Liver (tissue), 3 donors: ENCODE data around the gene SIAH2.

ENCODE experiments used
- RAD21 ChIP-seq, 2 donors: IDR thresholded peaks; 2 replicates each; pipeline ENCODE4 v1.6.1; 2016; ENCODE audit warnings: antibody characterized with exemption in 2 of 2, mild to moderate bottlenecking in 2 of 2
- RXRA ChIP-seq, 2 donors: IDR thresholded peaks; 2 replicates each; pipeline ENCODE4 v1.6.1; 2017 to 2018; ENCODE audit warnings: antibody characterized with exemption in 2 of 2, mild to moderate bottlenecking in 1 of 2
- SP1 ChIP-seq: IDR thresholded peaks from 2 replicates; pipeline ENCODE4 v1.6.1; 2018; ENCODE audit warnings: antibody characterized with exemption, mild to moderate bottlenecking
- TAF1 ChIP-seq: conservative IDR thresholded peaks from 2 replicates; pipeline ENCODE4 v1.6.1; 2016; ENCODE audit warnings: antibody characterized with exemption, mild to moderate bottlenecking
- TF ChIP-seq, protein P1 (sequence below): IDR thresholded peaks from 2 replicates; pipeline ENCODE4 v1.6.1; 2016; ENCODE audit warnings: antibody characterized with exemption
- TF ChIP-seq, protein P2 (sequence below): IDR thresholded peaks from 2 replicates; pipeline ENCODE4 v1.6.1; 2016; ENCODE audit warnings: antibody characterized with exemption, mild to moderate bottlenecking
- TF ChIP-seq, protein P3 (sequence below): fragments of 150-350 bp; IDR thresholded peaks from 2 replicates; pipeline ENCODE4 v1.5.1; 2017; ENCODE audit warnings: improper control_type of control experiment, low read depth, low read length; ENCODE audit not compliant: missing input control
- donor health status: healthy.
- donor health status: healthy.

DNA sequence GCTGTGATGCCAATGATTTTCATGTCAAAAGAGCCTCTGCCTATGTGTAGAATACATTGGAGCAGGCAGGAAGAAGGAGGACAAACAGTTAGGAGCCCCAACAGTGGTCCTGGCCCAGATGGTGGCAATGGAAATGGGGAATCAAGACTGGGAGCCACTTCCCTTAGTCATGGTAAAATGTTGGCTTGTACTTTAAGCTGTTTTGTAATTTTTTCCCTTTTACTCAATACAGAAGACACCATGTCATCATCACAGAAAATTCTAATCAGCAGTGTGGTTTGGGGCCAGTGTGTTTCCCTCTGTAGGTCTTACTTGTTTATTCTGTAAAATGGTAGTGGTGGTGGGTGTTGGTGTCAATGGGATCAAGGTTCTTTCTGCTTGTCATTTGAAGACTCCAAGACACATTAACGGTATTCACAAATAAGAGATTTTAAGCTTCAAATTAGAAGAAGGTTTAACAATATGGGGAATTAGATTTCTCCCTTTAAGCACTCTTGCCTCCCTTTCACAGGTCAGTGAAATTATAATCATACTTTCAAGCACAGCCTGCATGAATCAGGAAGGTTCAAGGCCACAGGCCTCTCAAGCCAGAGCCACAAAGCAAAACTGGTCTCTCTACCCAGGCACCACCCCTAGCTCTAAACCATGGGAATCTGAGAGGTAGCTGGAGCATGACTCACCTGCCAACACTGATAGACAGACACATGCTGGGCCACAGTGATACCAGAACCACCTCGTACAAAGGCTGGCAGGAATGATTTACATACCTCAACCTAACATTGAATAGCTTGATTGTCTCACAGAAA is 24.9 kb downstream of the SIAH2 start:
- no peak for TF ChIP-seq RAD21 (IDR thresholded peaks at IDR 0.05)
- TF ChIP-seq, protein P1, sequence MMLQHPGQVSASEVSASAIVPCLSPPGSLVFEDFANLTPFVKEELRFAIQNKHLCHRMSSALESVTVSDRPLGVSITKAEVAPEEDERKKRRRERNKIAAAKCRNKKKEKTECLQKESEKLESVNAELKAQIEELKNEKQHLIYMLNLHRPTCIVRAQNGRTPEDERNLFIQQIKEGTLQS = peak; percentile 74
- TF ChIP-seq, protein P2, sequence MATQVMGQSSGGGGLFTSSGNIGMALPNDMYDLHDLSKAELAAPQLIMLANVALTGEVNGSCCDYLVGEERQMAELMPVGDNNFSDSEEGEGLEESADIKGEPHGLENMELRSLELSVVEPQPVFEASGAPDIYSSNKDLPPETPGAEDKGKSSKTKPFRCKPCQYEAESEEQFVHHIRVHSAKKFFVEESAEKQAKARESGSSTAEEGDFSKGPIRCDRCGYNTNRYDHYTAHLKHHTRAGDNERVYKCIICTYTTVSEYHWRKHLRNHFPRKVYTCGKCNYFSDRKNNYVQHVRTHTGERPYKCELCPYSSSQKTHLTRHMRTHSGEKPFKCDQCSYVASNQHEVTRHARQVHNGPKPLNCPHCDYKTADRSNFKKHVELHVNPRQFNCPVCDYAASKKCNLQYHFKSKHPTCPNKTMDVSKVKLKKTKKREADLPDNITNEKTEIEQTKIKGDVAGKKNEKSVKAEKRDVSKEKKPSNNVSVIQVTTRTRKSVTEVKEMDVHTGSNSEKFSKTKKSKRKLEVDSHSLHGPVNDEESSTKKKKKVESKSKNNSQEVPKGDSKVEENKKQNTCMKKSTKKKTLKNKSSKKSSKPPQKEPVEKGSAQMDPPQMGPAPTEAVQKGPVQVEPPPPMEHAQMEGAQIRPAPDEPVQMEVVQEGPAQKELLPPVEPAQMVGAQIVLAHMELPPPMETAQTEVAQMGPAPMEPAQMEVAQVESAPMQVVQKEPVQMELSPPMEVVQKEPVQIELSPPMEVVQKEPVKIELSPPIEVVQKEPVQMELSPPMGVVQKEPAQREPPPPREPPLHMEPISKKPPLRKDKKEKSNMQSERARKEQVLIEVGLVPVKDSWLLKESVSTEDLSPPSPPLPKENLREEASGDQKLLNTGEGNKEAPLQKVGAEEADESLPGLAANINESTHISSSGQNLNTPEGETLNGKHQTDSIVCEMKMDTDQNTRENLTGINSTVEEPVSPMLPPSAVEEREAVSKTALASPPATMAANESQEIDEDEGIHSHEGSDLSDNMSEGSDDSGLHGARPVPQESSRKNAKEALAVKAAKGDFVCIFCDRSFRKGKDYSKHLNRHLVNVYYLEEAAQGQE = no peak
- peak; percentile 41 for TF ChIP-seq TAF1
- TF ChIP-seq, protein P3, sequence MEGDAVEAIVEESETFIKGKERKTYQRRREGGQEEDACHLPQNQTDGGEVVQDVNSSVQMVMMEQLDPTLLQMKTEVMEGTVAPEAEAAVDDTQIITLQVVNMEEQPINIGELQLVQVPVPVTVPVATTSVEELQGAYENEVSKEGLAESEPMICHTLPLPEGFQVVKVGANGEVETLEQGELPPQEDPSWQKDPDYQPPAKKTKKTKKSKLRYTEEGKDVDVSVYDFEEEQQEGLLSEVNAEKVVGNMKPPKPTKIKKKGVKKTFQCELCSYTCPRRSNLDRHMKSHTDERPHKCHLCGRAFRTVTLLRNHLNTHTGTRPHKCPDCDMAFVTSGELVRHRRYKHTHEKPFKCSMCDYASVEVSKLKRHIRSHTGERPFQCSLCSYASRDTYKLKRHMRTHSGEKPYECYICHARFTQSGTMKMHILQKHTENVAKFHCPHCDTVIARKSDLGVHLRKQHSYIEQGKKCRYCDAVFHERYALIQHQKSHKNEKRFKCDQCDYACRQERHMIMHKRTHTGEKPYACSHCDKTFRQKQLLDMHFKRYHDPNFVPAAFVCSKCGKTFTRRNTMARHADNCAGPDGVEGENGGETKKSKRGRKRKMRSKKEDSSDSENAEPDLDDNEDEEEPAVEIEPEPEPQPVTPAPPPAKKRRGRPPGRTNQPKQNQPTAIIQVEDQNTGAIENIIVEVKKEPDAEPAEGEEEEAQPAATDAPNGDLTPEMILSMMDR = no peak
- peak; percentile 10 for TF ChIP-seq SP1
- peak; percentile 49 to 70 for TF ChIP-seq RXRA (IDR thresholded peaks at IDR 0.05)
